Mesenchymal stem cell (in vitro differentiated cells and primary cell): ENCODE measurements around the gene SLC29A3.

Experiments used
- DNase-seq: peaks from one replicate; pipeline ENCODE4 v3.0.0-alpha.2; 2013
- H2AFZ ChIP-seq: one replicate; pipeline ENCODE4 v1.6.1; 2013; ENCODE audit warnings: low read depth, mild to moderate bottlenecking, control low read depth, inconsistent platforms, low read length, moderate library complexity
- H2AK5ac ChIP-seq: 2 replicates; pipeline ENCODE4 v1.6.1; 2013; ENCODE audit warnings: low read length, moderate library complexity, mild to moderate bottlenecking, inconsistent platforms; ENCODE audit not compliant: severe bottlenecking
- H2BK120ac ChIP-seq: one replicate; pipeline ENCODE4 v1.6.1; 2013; ENCODE audit warnings: low read depth, mild to moderate bottlenecking, inconsistent platforms, low read length, moderate library complexity
- H2BK12ac ChIP-seq, 2 experiments: one replicate each; pipeline ENCODE4 v1.6.1; 2013; ENCODE audit warnings: inconsistent platforms in 2 of 2, low read length in 2 of 2, mild to moderate bottlenecking in 2 of 2, moderate library complexity in 2 of 2, control low read depth in 1 of 2
- H2BK15ac ChIP-seq: one replicate; pipeline ENCODE4 v1.6.1; 2013; ENCODE audit warnings: mild to moderate bottlenecking, low read depth, inconsistent platforms; ENCODE audit not compliant: poor library complexity, severe bottlenecking
- H2BK5ac ChIP-seq: 2 replicates; pipeline ENCODE4 v1.6.1; 2013; ENCODE audit warnings: low read depth, mild to moderate bottlenecking, low read length, control low read depth, inconsistent platforms; ENCODE audit not compliant: poor library complexity, severe bottlenecking
- H3K14ac ChIP-seq, 2 experiments: one replicate each; pipeline ENCODE4 v1.6.1; 2013; ENCODE audit warnings: inconsistent platforms in 2 of 2, low read length in 2 of 2, control low read depth in 1 of 2, mild to moderate bottlenecking in 1 of 2, moderate library complexity in 1 of 2
- H3K18ac ChIP-seq, 2 experiments: one replicate each; pipeline ENCODE4 v1.6.1; 2013; ENCODE audit warnings: inconsistent platforms in 2 of 2, low read length in 2 of 2, control low read depth in 1 of 2, low read depth in 1 of 2, mild to moderate bottlenecking in 1 of 2
- H3K23ac ChIP-seq, 2 experiments: one replicate each; pipeline ENCODE4 v1.6.1; 2013; ENCODE audit warnings: inconsistent platforms in 2 of 2, low read length in 2 of 2, mild to moderate bottlenecking in 2 of 2, moderate library complexity in 2 of 2, control low read depth in 1 of 2
- H3K27ac ChIP-seq: 2 replicates; pipeline ENCODE4 v1.5.1; 2013; ENCODE audit warnings: mild to moderate bottlenecking, moderate library complexity, low read length, control low read depth, inconsistent platforms; ENCODE audit not compliant: poor library complexity, severe bottlenecking
- H3K27me3 ChIP-seq, 2 experiments: 2 replicates each; pipeline versions ENCODE4 v1.6.1 to v1.7.0; 2013; ENCODE audit warnings: low read length in 2 of 2, mild to moderate bottlenecking in 2 of 2, moderate library complexity in 2 of 2, control low read depth in 1 of 2, inconsistent platforms in 1 of 2; ENCODE audit not compliant: control insufficient read depth in 1 of 2, insufficient read depth in 1 of 2
- H3K36me3 ChIP-seq, 2 experiments: 2 replicates each; pipeline versions ENCODE4 v1.6.1 to v1.7.0; 2013; ENCODE audit warnings: low read length in 2 of 2, control low read depth in 1 of 2, inconsistent platforms in 1 of 2, low read depth in 1 of 2, mild to moderate bottlenecking in 1 of 2; ENCODE audit not compliant: insufficient read depth in 2 of 2, control insufficient read depth in 1 of 2
- H3K4ac ChIP-seq, 2 experiments: one replicate each; pipeline ENCODE4 v1.6.1; 2013; ENCODE audit warnings: inconsistent platforms in 2 of 2, low read length in 2 of 2, mild to moderate bottlenecking in 2 of 2, moderate library complexity in 2 of 2, control low read depth in 1 of 2, low read depth in 1 of 2
- H3K4me1 ChIP-seq: 2 replicates; pipeline ENCODE4 v1.6.1; 2013; ENCODE audit warnings: low read depth, low read length, control low read depth; ENCODE audit not compliant: control insufficient read depth, insufficient read depth
- H3K4me2 ChIP-seq: 2 replicates; pipeline ENCODE4 v1.6.1; 2013; ENCODE audit warnings: low read length, mild to moderate bottlenecking, inconsistent platforms; ENCODE audit not compliant: poor library complexity, severe bottlenecking
- H3K4me3 ChIP-seq, 2 experiments: 2 replicates each; pipeline versions ENCODE4 v1.5.1 to v1.7.0; 2013; ENCODE audit warnings: low read length in 2 of 2, mild to moderate bottlenecking in 2 of 2, control low read depth in 1 of 2, low read depth in 1 of 2; ENCODE audit not compliant: insufficient read depth in 1 of 2
- H3K79me1 ChIP-seq: replicated peaks from 2 replicates; pipeline ENCODE4 v1.6.1; 2013; ENCODE audit warnings: mild to moderate bottlenecking, control low read depth, low read length, inconsistent platforms; ENCODE audit not compliant: poor library complexity, severe bottlenecking
- H3K9ac ChIP-seq: 2 replicates; pipeline ENCODE4 v1.7.0; 2013; ENCODE audit warnings: mild to moderate bottlenecking, low read length, moderate library complexity
- H3K9me3 ChIP-seq: 2 replicates; pipeline ENCODE4 v1.7.0; 2013; ENCODE audit warnings: mild to moderate bottlenecking, low read length; ENCODE audit not compliant: control insufficient read depth
- H4K8ac ChIP-seq: one replicate; pipeline ENCODE4 v1.6.1; 2013; ENCODE audit warnings: inconsistent platforms, mild to moderate bottlenecking, low read length, moderate library complexity
- H4K91ac ChIP-seq: one replicate; pipeline ENCODE4 v1.6.1; 2013; ENCODE audit warnings: mild to moderate bottlenecking, low read length, inconsistent platforms
- WGBS: methylation state at CpG from one replicate; pipeline ENCODE4 v1.1.7; 2013; ENCODE audit warnings: mixed read lengths; 5-methylcytosine and 5-hydroxymethylcytosine counted together

The SLC29A3 gene

GRCh38 chr10:71402005-71402404, 82.9 kb downstream of the SLC29A3 start:
- Histone ChIP-seq H3K27ac (no peak overlapping the region), H2BK120ac (no peak overlapping the region), H2AFZ (no peak overlapping the region), H3K9ac (no peak overlapping the region), H3K18ac (no peak overlapping the region), H2BK15ac (no peak overlapping the region), H3K14ac (no peak overlapping the region), H4K91ac (no peak overlapping the region), H3K9me3 (no peaks in the 10 kb centered on the region), H4K8ac (no peak overlapping the region), H3K4ac (no peak overlapping the region), H2BK12ac (no peak overlapping the region), H3K79me1 (no peaks in the 10 kb centered on the region), H3K4me2 (no peak overlapping the region), H3K4me3 (no peak overlapping the region), H2AK5ac (no peak overlapping the region), H3K36me3 (no peaks in the 10 kb centered on the region), H3K23ac (no peak overlapping the region), H3K27me3 (peaks cover 69 to 72% of the 10 kb centered on the region in 2 experiments), H3K4me1 (peaks cover 9% of the 10 kb centered on the region), H2BK5ac (no peak overlapping the region)
- DNase-seq: no peak
- 86% methylated on average over 6 of the region's 7 CpGs for WGBS

GRCh38 chr10:71404503-71405295, 85.6 kb downstream of the SLC29A3 start:
- H3K18ac ChIP-seq: no peak overlapping the region
- no peak overlapping the region for H2BK12ac ChIP-seq
- no peak overlapping the region for H3K4me2 ChIP-seq
- DNase-seq: no peak
- H4K91ac ChIP-seq: no peak overlapping the region
- no peaks in the 10 kb centered on the region for H3K79me1 ChIP-seq
- H3K23ac ChIP-seq: no peak overlapping the region
- no peak overlapping the region for H2BK120ac ChIP-seq
- no peak overlapping the region for H4K8ac ChIP-seq
- H2BK5ac ChIP-seq: no peak overlapping the region
- 71% methylated on average over 13 of the region's 13 CpGs for WGBS
- no peaks in the 10 kb centered on the region for H3K4me1 ChIP-seq
- no peak overlapping the region for H3K14ac ChIP-seq
- no peak overlapping the region for H3K9ac ChIP-seq
- H3K27ac ChIP-seq: no peak overlapping the region
- H3K27me3 ChIP-seq: peaks cover 62% of the 10 kb centered on the region in 2 experiments
- H3K36me3 ChIP-seq: no peaks in the 10 kb centered on the region
- H3K9me3 ChIP-seq: no peaks in the 10 kb centered on the region
- no peak overlapping the region for H3K4ac ChIP-seq
- H3K4me3 ChIP-seq: no peak overlapping the region
- H2AK5ac ChIP-seq: no peak overlapping the region
- no peak overlapping the region for H2BK15ac ChIP-seq
- H2AFZ ChIP-seq: no peak overlapping the region

GRCh38 chr10:71406878-71407277, 87.8 kb downstream of the SLC29A3 start:
- H4K91ac ChIP-seq: no peak overlapping the region
- no peak overlapping the region for H3K14ac ChIP-seq
- 76% methylated on average over 3 of the region's 3 CpGs for WGBS

GRCh38 chr10:71408436-71409225, 89.6 kb downstream of the SLC29A3 start:
- H3K4me1 ChIP-seq: no peaks in the 10 kb centered on the region
- peaks cover 16% of the 10 kb centered on the region for H3K9me3 ChIP-seq
- no peaks in the 10 kb centered on the region for H3K36me3 ChIP-seq
- no peak overlapping the region for H2BK12ac ChIP-seq
- H3K79me1 ChIP-seq: no peaks in the 10 kb centered on the region
- no peak overlapping the region for H2BK120ac ChIP-seq
- DNase-seq: no peak
- H2AFZ ChIP-seq: no peak overlapping the region
- no peak overlapping the region for H4K8ac ChIP-seq
- no peak overlapping the region for H3K27ac ChIP-seq
- no peak overlapping the region for H3K14ac ChIP-seq
- no peak overlapping the region for H3K9ac ChIP-seq
- H2AK5ac ChIP-seq: no peak overlapping the region
- H2BK15ac ChIP-seq: no peak overlapping the region
- no peak overlapping the region for H3K4me3 ChIP-seq
- 77% methylated on average over 9 of the region's 9 CpGs for WGBS
- no peak overlapping the region for H3K23ac ChIP-seq
- H4K91ac ChIP-seq: no peak overlapping the region
- no peak overlapping the region for H3K4me2 ChIP-seq
- H3K4ac ChIP-seq: no peak overlapping the region
- no peak overlapping the region for H3K18ac ChIP-seq
- H2BK5ac ChIP-seq: no peak overlapping the region
- H3K27me3 ChIP-seq: peaks cover 44 to 45% of the 10 kb centered on the region in 2 experiments

More at GRCh38 chr10:71406878-71407277, 87.8 kb downstream of the SLC29A3 start:
- no peak overlapping the region for H3K18ac ChIP-seq
- H3K36me3 ChIP-seq: no peaks in the 10 kb centered on the region
- no peak overlapping the region for H3K9ac ChIP-seq
- peaks cover 45 to 48% of the 10 kb centered on the region in 2 experiments for H3K27me3 ChIP-seq
- no peak overlapping the region for H3K4me2 ChIP-seq
- H3K9me3 ChIP-seq: peaks cover 15% of the 10 kb centered on the region
- no peak overlapping the region for H4K8ac ChIP-seq
- no peak overlapping the region for H3K4me3 ChIP-seq
- no peak overlapping the region for H2BK5ac ChIP-seq
- no peak overlapping the region for H2AFZ ChIP-seq
- no peak overlapping the region for H2BK15ac ChIP-seq
- no peaks in the 10 kb centered on the region for H3K79me1 ChIP-seq
- H3K27ac ChIP-seq: no peak overlapping the region
- H2BK12ac ChIP-seq: no peak overlapping the region
- no peak overlapping the region for H2AK5ac ChIP-seq
- no peaks in the 10 kb centered on the region for H3K4me1 ChIP-seq
- H2BK120ac ChIP-seq: no peak overlapping the region
- H3K23ac ChIP-seq: no peak overlapping the region
- no peak for DNase-seq
- H3K4ac ChIP-seq: no peak overlapping the region
